Measurements from ENCODE around the gene THRAP3. TPM values are rescaled to one million over a fixed set of nuclear protein-coding genes. Genes with fewer than 3 reads are reported as not detected.

The THRAP3 gene
- total and polyA plus RNA-seq, 2 of the 8 experiments (the other 6 are each of a cell fraction or from before 2014, with no cell fraction given) = 40.2 to 183 TPM

GRCh38 chr1:36177589-36178431 lies 46.4 kb upstream of the THRAP3 start (continued):
- TF ChIP-seq CHD7 (IDR thresholded peaks at IDR 0.05; ENCODE audit: insufficient replicate concordance, low read length) (no peak), BCL11A (IDR thresholded peaks at IDR 0.05; ENCODE audit: low read depth in 2 of 2, low read length in 2 of 2) (no peak), MAFK (IDR thresholded peaks at IDR 0.05; ENCODE audit: low read depth, low read length) (no peak), SP4 (IDR thresholded peaks at IDR 0.05; ENCODE audit: low read length) (no peak), KDM4A (IDR thresholded peaks at IDR 0.05; ENCODE audit: low read depth, low read length, severe bottlenecking) (no peak)

Data from H1 (cell line).